ENCODE results near the gene PLD1.
"Not testable (repeated sequence)": the region's sequence is repeated elsewhere in the genome, so short reads cannot be mapped to it uniquely, and the experiment has no call there.

The PLD1 gene

GRCh38 chr3:171817074-171817800 lies 7.0 kb upstream of the PLD1 start:
- no peak overlapping the region for H3K4me3 ChIP-seq (ENCODE audit: insufficient read depth, low read depth, low read length, poor library complexity, severe bottlenecking)
- DNase-seq, result no peak
- no peaks in the 10 kb centered on the region for H3K27me3 ChIP-seq (replicated peaks; ENCODE audit: control insufficient read depth, insufficient read depth, low read length, poor library complexity, severe bottlenecking)
- H3K9me3 ChIP-seq (ENCODE audit: control insufficient read depth, low read length), result no peaks in the 10 kb centered on the region
- no peak overlapping the region for H3K27ac ChIP-seq (ENCODE audit: insufficient read depth, low read length, poor library complexity, severe bottlenecking)
- H3K4me1 ChIP-seq (ENCODE audit: control insufficient read depth, insufficient read depth, low read length, poor library complexity, severe bottlenecking), result no peaks in the 10 kb centered on the region
- no peaks in the 10 kb centered on the region for H3K36me3 ChIP-seq (ENCODE audit: control insufficient read depth, insufficient read depth, low read length)

GRCh38 chr3:171815973-171816595 lies 5.8 kb upstream of the PLD1 start:
- H3K27ac ChIP-seq (ENCODE audit: insufficient read depth, low read length, poor library complexity, severe bottlenecking), result no peak overlapping the region
- no peak for DNase-seq

GRCh38 chr3:171814662-171815061 lies 4.4 kb upstream of the PLD1 start:
- H3K27ac ChIP-seq (ENCODE audit: insufficient read depth, low read length, poor library complexity, severe bottlenecking); H3K4me3 ChIP-seq (ENCODE audit: insufficient read depth, low read depth, low read length, poor library complexity, severe bottlenecking); H3K27me3 ChIP-seq (replicated peaks; ENCODE audit: control insufficient read depth, insufficient read depth, low read length, poor library complexity, severe bottlenecking); H3K9me3 ChIP-seq (ENCODE audit: control insufficient read depth, low read length); H3K36me3 ChIP-seq (ENCODE audit: control insufficient read depth, insufficient read depth, low read length); H3K4me1 ChIP-seq (ENCODE audit: control insufficient read depth, insufficient read depth, low read length, poor library complexity, severe bottlenecking); DNase-seq: not testable (repeated sequence)

More at GRCh38 chr3:171815973-171816595, 5.8 kb upstream of the PLD1 start:
- Histone ChIP-seq H3K4me3 (ENCODE audit: insufficient read depth, low read depth, low read length, poor library complexity, severe bottlenecking) (no peak overlapping the region), H3K36me3 (ENCODE audit: control insufficient read depth, insufficient read depth, low read length) (no peaks in the 10 kb centered on the region), H3K4me1 (ENCODE audit: control insufficient read depth, insufficient read depth, low read length, poor library complexity, severe bottlenecking) (no peaks in the 10 kb centered on the region), H3K27me3 (replicated peaks; ENCODE audit: control insufficient read depth, insufficient read depth, low read length, poor library complexity, severe bottlenecking) (no peaks in the 10 kb centered on the region), H3K9me3 (ENCODE audit: control insufficient read depth, low read length) (no peaks in the 10 kb centered on the region)

GRCh38 chr3:171813897-171814460 lies 3.7 kb upstream of the PLD1 start:
- Histone ChIP-seq H3K27me3 (replicated peaks; ENCODE audit: control insufficient read depth, insufficient read depth, low read length, poor library complexity, severe bottlenecking) (no peaks in the 10 kb centered on the region), H3K4me1 (ENCODE audit: control insufficient read depth, insufficient read depth, low read length, poor library complexity, severe bottlenecking) (peaks cover 6% of the 10 kb centered on the region), H3K27ac (ENCODE audit: insufficient read depth, low read length, poor library complexity, severe bottlenecking) (no peak overlapping the region), H3K4me3 (ENCODE audit: insufficient read depth, low read depth, low read length, poor library complexity, severe bottlenecking) (no peak overlapping the region), H3K9me3 (ENCODE audit: control insufficient read depth, low read length) (no peaks in the 10 kb centered on the region), H3K36me3 (ENCODE audit: control insufficient read depth, insufficient read depth, low read length) (no peaks in the 10 kb centered on the region)
- DNase-seq, result no peak

- Histone ChIP-seq H3K27ac (ENCODE audit: insufficient read depth, low read length, poor library complexity, severe bottlenecking) (no peak overlapping the region), H3K36me3 (ENCODE audit: control insufficient read depth, insufficient read depth, low read length) (no peaks in the 10 kb centered on the region), H3K4me1 (ENCODE audit: control insufficient read depth, insufficient read depth, low read length, poor library complexity, severe bottlenecking) (peaks cover 6% of the 10 kb centered on the region), H3K4me3 (ENCODE audit: insufficient read depth, low read depth, low read length, poor library complexity, severe bottlenecking) (no peak overlapping the region), H3K27me3 (replicated peaks; ENCODE audit: control insufficient read depth, insufficient read depth, low read length, poor library complexity, severe bottlenecking) (no peaks in the 10 kb centered on the region), H3K9me3 (ENCODE audit: control insufficient read depth, low read length) (no peaks in the 10 kb centered on the region)
- DNase-seq, result no peak
Measured at GRCh38 chr3:171813278-171813896, 3.1 kb upstream of the PLD1 start.

- Histone ChIP-seq H3K27ac (ENCODE audit: insufficient read depth, low read length, poor library complexity, severe bottlenecking) (no peak overlapping the region), H3K4me3 (ENCODE audit: insufficient read depth, low read depth, low read length, poor library complexity, severe bottlenecking) (no peak overlapping the region), H3K36me3 (ENCODE audit: control insufficient read depth, insufficient read depth, low read length) (no peaks in the 10 kb centered on the region), H3K9me3 (ENCODE audit: control insufficient read depth, low read length) (no peaks in the 10 kb centered on the region), H3K4me1 (ENCODE audit: control insufficient read depth, insufficient read depth, low read length, poor library complexity, severe bottlenecking) (peaks cover 6% of the 10 kb centered on the region), H3K27me3 (replicated peaks; ENCODE audit: control insufficient read depth, insufficient read depth, low read length, poor library complexity, severe bottlenecking) (no peaks in the 10 kb centered on the region)
- no peak for DNase-seq
Measured at GRCh38 chr3:171812811-171813210, 2.5 kb upstream of the PLD1 start.

GRCh38 chr3:171811913-171812335 lies 1.6 kb upstream of the PLD1 start:
- no peaks in the 10 kb centered on the region for H3K27me3 ChIP-seq (replicated peaks; ENCODE audit: control insufficient read depth, insufficient read depth, low read length, poor library complexity, severe bottlenecking)
- H3K4me1 ChIP-seq (ENCODE audit: control insufficient read depth, insufficient read depth, low read length, poor library complexity, severe bottlenecking), result peaks cover 6% of the 10 kb centered on the region
- no peaks in the 10 kb centered on the region for H3K36me3 ChIP-seq (ENCODE audit: control insufficient read depth, insufficient read depth, low read length)
- no peak overlapping the region for H3K4me3 ChIP-seq (ENCODE audit: insufficient read depth, low read depth, low read length, poor library complexity, severe bottlenecking)
- DNase-seq, result no peak
- no peaks in the 10 kb centered on the region for H3K9me3 ChIP-seq (ENCODE audit: control insufficient read depth, low read length)
- H3K27ac ChIP-seq (ENCODE audit: insufficient read depth, low read length, poor library complexity, severe bottlenecking), result no peak overlapping the region

GRCh38 chr3:171811295-171811912 lies 1.1 kb upstream of the PLD1 start:
- H3K27ac ChIP-seq (ENCODE audit: insufficient read depth, low read length, poor library complexity, severe bottlenecking), result no peak overlapping the region
- no peaks in the 10 kb centered on the region for H3K27me3 ChIP-seq (replicated peaks; ENCODE audit: control insufficient read depth, insufficient read depth, low read length, poor library complexity, severe bottlenecking)
- H3K4me1 ChIP-seq (ENCODE audit: control insufficient read depth, insufficient read depth, low read length, poor library complexity, severe bottlenecking), result peaks cover 6% of the 10 kb centered on the region
- no peaks in the 10 kb centered on the region for H3K9me3 ChIP-seq (ENCODE audit: control insufficient read depth, low read length)
- H3K4me3 ChIP-seq (ENCODE audit: insufficient read depth, low read depth, low read length, poor library complexity, severe bottlenecking), result no peak overlapping the region
- no peaks in the 10 kb centered on the region for H3K36me3 ChIP-seq (ENCODE audit: control insufficient read depth, insufficient read depth, low read length)
- no peak for DNase-seq

- H3K27ac ChIP-seq (ENCODE audit: insufficient read depth, low read length, poor library complexity, severe bottlenecking), result no peak overlapping the region
- no peaks in the 10 kb centered on the region for H3K9me3 ChIP-seq (ENCODE audit: control insufficient read depth, low read length)
- H3K36me3 ChIP-seq (ENCODE audit: control insufficient read depth, insufficient read depth, low read length), result no peaks in the 10 kb centered on the region
- peak overlapping the region; percentile 60 for H3K4me3 ChIP-seq (ENCODE audit: insufficient read depth, low read depth, low read length, poor library complexity, severe bottlenecking)
- peaks cover 6% of the 10 kb centered on the region for H3K4me1 ChIP-seq (ENCODE audit: control insufficient read depth, insufficient read depth, low read length, poor library complexity, severe bottlenecking)
- H3K27me3 ChIP-seq (replicated peaks; ENCODE audit: control insufficient read depth, insufficient read depth, low read length, poor library complexity, severe bottlenecking), result no peaks in the 10 kb centered on the region
- DNase-seq, result no peak
Measured at GRCh38 chr3:171810629-171811294, 479 bp upstream of the PLD1 start.

Data from effector memory CD4-positive, alpha-beta T cell (primary cell).